Right atrium auricular region (tissue), 2 donors: ENCODE results near the gene PLD3. TPM values are rescaled to one million over a fixed set of nuclear protein-coding genes. Genes with fewer than 3 reads are reported as not detected.

Source experiments
- DNase-seq: peaks from one replicate; pipeline ENCODE4 v3.0.0-alpha.2; 2019; ENCODE audit warnings: low spot score
- H3K27ac ChIP-seq, 2 donors: fragments of 200-600 bp; sonication (generic); 1 replicate in 1 of 2; 2 replicates in 1 of 2; pipeline ENCODE4 v1.5.1; 2016 to 2019
- H3K27me3 ChIP-seq, 2 donors: fragments of 200-600 bp; sonication (generic); one replicate each; pipeline versions ENCODE4 v1.5.1 to v1.6.0; 2017 to 2019
- H3K36me3 ChIP-seq: fragments of 200-600 bp; sonication (generic); one replicate; pipeline ENCODE4 v1.5.1; 2016
- H3K4me1 ChIP-seq, 2 donors: fragments of 200-600 bp; sonication (generic); one replicate each; pipeline versions ENCODE4 v1.5.1 to v1.6.0; 2017 to 2019
- H3K4me3 ChIP-seq, 2 donors: fragments of 200-600 bp; sonication (generic); 1 replicate in 1 of 2; 2 replicates in 1 of 2; pipeline ENCODE4 v1.5.1; 2017 to 2019; ENCODE audit warnings: mild to moderate bottlenecking in 1 of 2, moderate library complexity in 1 of 2
- H3K9me3 ChIP-seq, 2 donors: fragments of 200-600 bp; sonication (generic); one replicate each; pipeline ENCODE4 v1.5.1; 2019
- total RNA-seq, 2 donors: library from RNA; depleted of rRNA; stranded (reverse); fragments of >200 nt; gene quantifications; one replicate each; pipeline ENCODE4 v1.1.0, GENCODE V29; 2016
- TF ChIP-seq, protein P1 (sequence below), 2 donors: fragments of 200-600 bp; sonication (generic); IDR thresholded peaks; one replicate each; pipeline ENCODE4 v1.5.1; 2019; ENCODE audit warnings: antibody characterized with exemption in 2 of 2

Gene PLD3
- total RNA-seq, 2 donors from 2014 or later = 273 to 315 TPM

DNA sequence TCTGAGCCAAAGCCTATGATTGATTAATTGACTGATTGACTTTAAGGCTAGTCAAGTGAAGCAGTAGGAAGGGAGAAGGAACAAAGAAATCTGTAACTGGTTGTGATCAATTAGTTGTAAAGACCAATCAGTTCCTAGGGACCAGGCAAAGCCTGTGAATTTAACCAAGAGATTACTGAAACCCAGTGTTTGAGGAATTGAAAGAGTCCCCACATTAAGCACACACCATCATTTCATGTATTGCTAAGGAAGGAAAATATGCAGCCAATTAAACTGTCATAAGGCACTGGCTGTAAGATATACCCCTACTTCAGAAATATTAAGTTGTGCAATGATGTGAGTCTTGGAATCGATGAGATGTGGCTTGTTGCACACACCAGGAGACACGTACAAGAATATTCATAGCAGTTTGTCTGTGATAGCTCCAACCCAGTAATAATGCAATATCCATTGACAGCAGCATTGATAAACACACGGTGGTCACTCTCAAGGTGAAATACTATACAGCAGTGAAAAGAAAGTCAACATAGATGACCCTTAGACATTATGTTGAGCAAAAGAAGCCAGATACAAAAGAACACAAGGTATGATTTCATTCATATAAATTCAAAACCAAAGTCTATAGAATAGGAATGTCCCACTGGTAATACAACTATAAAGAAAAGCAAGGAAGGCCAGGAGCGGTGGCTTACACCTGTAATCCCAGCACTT lies 9.3 kb upstream of the PLD3 start:
- H3K9me3 ChIP-seq = no peaks in the 10 kb centered on the region
- no peak overlapping the region for H3K4me3 ChIP-seq
- H3K4me1 ChIP-seq = peaks cover 0 to 21% of the 10 kb centered on the region in 2 donors
- TF ChIP-seq, protein P1, sequence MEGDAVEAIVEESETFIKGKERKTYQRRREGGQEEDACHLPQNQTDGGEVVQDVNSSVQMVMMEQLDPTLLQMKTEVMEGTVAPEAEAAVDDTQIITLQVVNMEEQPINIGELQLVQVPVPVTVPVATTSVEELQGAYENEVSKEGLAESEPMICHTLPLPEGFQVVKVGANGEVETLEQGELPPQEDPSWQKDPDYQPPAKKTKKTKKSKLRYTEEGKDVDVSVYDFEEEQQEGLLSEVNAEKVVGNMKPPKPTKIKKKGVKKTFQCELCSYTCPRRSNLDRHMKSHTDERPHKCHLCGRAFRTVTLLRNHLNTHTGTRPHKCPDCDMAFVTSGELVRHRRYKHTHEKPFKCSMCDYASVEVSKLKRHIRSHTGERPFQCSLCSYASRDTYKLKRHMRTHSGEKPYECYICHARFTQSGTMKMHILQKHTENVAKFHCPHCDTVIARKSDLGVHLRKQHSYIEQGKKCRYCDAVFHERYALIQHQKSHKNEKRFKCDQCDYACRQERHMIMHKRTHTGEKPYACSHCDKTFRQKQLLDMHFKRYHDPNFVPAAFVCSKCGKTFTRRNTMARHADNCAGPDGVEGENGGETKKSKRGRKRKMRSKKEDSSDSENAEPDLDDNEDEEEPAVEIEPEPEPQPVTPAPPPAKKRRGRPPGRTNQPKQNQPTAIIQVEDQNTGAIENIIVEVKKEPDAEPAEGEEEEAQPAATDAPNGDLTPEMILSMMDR (IDR thresholded peaks at IDR 0.05) = no peak
- peaks cover 23% of the 10 kb centered on the region for H3K36me3 ChIP-seq
- H3K27ac ChIP-seq = no peak overlapping the region
- no peak for DNase-seq
- no peaks in the 10 kb centered on the region for H3K27me3 ChIP-seq

DNA sequence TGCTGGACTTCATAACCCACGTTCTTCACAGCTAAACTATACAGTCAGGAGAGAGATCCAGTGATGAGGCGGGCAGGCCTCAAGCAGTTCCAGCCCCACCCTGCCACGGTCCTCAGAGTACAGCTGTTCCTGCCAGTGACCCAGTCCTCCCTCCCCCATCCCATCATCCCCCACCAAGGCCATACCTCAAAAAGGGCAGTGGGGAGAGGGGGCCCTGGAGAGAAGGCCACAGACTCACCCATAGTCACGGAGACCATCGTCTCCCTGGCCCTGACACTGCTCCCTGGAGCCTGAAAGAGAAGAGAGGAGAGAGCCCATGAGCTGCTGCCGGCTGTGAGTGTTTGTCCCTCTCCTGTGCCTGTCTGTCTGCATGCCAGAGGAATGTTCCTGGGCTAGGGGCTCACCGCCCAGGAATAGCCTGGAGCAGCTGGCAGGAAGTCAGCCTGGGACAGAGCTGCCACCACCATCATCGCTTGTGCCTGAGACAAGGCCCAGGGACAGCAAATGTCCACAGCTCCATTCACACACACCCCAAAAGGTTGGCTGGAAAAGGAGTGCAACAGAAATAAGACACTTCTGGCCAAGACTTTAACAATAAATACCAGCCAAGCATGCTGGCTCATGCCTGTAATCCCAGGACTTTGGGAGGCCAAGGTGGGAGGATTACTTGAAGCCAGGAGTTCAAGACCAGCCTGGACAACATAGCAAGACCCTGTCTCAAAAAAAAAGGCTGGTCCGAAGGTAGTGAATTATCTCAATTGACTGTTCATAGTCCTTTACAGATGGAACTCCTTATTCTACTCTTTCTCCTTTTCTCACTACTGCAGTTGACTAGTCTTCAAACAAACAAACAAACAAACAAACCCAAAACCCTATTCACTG lies 6.7 kb upstream of the PLD3 start:
- Histone ChIP-seq H3K36me3 (peaks cover 11% of the 10 kb centered on the region), H3K4me1 (peaks cover 0 to 19% of the 10 kb centered on the region in 2 donors), H3K27me3 (no peaks in the 10 kb centered on the region), H3K4me3 (peak overlapping the region; percentile 9 to 19), H3K9me3 (no peaks in the 10 kb centered on the region), H3K27ac (peak overlapping the region; percentile 84 to 92)
- peak; percentile 77 for DNase-seq
- TF ChIP-seq, protein P1 (IDR thresholded peaks at IDR 0.05) = no peak

DNA sequence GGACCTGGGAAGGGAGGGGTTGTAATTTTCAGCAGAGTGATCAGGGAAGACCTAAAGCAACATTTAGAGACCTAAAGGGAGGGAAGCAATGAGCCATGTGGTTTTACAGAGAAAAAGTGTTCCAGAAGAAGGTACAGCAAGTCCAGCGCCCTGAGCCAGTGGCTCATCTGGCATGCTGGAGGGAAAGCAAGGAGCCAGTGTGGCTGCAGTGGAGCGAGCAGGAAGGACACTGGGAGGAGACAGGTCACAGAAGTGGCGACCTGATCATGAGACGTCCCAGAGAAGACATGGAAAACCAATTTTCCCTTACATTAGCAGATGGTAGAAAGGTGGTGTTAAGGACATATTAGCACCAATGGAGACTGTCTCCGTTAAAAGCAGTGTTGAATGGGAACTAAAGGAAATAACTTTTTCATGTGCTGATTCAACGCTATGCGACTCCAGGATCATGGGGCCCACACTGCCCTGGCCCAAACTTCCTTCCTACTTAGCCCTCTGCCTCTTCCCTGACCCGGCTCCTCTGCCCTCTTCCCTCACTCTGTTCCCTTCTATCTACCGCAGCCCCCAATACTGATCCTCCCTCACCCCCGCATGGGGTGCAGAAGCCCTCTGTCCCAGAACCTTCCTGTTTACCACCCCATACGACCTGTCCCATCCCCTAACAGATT lies 5.7 kb upstream of the PLD3 start:
- Histone ChIP-seq H3K4me3 (no peak overlapping the region), H3K4me1 (peaks cover 0 to 27% of the 10 kb centered on the region in 2 donors), H3K27ac (peak overlapping the region; percentile 84 to 92), H3K36me3 (peaks cover 11% of the 10 kb centered on the region), H3K27me3 (no peaks in the 10 kb centered on the region), H3K9me3 (no peaks in the 10 kb centered on the region)
- DNase-seq = no peak
- TF ChIP-seq, protein P1 (IDR thresholded peaks at IDR 0.05) = no peak

DNA sequence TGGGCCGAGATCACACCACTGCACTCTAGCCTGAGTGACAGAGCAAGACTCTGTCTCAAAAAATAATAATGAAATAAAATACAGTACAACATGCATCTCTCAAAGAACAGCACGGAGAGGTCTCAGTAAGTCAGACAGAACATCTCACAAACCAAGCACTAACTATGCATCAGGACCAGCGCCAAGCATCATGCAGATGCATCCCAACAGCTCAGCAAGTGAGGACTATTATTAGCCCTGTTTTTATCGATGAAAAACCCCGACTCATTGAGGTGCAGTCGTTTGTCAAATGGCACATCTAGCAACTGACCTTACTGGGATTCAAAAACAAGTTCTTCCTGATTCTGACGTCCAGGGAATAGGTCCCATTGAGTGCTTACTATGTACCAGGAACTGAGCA lies 4.1 kb upstream of the PLD3 start:
- H3K27me3 ChIP-seq = no peaks in the 10 kb centered on the region
- no peaks in the 10 kb centered on the region for H3K9me3 ChIP-seq
- H3K4me1 ChIP-seq = peaks cover 0 to 33% of the 10 kb centered on the region in 2 donors
- TF ChIP-seq, protein P1 (IDR thresholded peaks at IDR 0.05) = no peak
- H3K27ac ChIP-seq = peak overlapping the region; percentile 84 to 92
- H3K4me3 ChIP-seq = no peak overlapping the region
- H3K36me3 ChIP-seq = peaks cover 3% of the 10 kb centered on the region
- DNase-seq = no peak

DNA sequence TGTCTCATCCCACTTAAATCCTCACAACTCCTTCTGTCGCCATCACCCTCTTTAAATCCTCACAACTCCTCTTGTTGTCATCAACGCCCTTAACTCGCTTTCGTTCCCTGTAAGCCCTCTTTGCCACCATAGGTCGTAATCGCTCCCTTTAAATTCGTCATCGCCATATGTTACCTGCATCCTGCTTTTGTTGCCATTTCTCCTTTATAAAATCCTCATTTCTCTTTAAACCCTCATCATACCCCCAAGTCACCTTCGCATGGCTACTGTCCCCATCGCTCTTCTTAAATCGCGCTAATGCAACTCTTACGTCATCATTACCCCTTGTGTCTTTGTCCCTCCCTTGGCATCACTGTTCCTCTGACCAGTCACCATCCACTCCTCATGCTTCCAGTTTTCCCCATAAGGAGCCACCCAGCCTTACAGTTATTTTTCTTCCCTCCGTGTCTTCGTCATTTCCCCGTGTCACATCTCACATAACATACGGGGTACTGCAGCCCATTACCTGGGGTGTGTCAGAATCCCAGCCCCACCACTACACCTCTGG lies 539 bp downstream of the PLD3 start:
- peaks cover 0 to 20% of the 10 kb centered on the region in 2 donors for H3K4me1 ChIP-seq
- DNase-seq = peak; percentile 61
- peak overlapping the region; percentile 78 to 88 for H3K4me3 ChIP-seq
- TF ChIP-seq, protein P1 (IDR thresholded peaks at IDR 0.05) = no peak
- H3K27ac ChIP-seq = peak overlapping the region; percentile 87 to 90
- H3K36me3 ChIP-seq = no peaks in the 10 kb centered on the region
- no peaks in the 10 kb centered on the region for H3K27me3 ChIP-seq
- H3K9me3 ChIP-seq = no peaks in the 10 kb centered on the region
